OCI-LY1 (cell line): ENCODE data around the gene OAT.

Experiments
- EZH2 ChIP-seq: fragments of 200-600 bp; sonication (generic), shearing (Covaris generic); IDR thresholded peaks from 2 replicates; pipeline ENCODE4 v1.8.0; 2017; ENCODE audit warnings: borderline replicate concordance, mixed run types, mild to moderate bottlenecking, antibody characterized with exemption, low read length, moderate library complexity, mixed read lengths
- TF ChIP-seq, protein P1 (sequence below): fragments of 200-600 bp; sonication (generic), shearing (Covaris generic); IDR thresholded peaks from 2 replicates; pipeline ENCODE4 v1.5.1; 2017; ENCODE audit warnings: mild to moderate bottlenecking, antibody characterized with exemption, low read length, moderate library complexity, mixed read lengths

DNA sequence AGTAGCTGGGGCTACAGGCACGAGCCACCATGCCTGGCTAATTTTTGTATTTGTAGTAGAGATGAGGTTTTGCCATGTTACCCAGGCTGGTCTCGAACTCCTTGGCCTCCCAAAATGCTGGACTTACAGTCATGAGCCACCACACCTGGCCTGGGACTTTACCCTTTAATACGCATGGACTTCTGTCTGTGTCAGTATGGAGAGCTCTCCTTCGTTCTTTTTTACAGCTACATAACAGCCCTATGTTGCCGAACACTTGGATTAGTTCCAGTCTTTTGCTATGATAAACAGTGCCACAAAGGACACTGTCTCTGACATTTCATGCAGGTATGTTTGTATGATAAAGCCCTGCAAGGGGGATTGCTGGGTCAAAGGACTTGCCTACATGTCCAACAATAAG is 10.9 kb upstream of the OAT start:
- TF ChIP-seq, protein P1, sequence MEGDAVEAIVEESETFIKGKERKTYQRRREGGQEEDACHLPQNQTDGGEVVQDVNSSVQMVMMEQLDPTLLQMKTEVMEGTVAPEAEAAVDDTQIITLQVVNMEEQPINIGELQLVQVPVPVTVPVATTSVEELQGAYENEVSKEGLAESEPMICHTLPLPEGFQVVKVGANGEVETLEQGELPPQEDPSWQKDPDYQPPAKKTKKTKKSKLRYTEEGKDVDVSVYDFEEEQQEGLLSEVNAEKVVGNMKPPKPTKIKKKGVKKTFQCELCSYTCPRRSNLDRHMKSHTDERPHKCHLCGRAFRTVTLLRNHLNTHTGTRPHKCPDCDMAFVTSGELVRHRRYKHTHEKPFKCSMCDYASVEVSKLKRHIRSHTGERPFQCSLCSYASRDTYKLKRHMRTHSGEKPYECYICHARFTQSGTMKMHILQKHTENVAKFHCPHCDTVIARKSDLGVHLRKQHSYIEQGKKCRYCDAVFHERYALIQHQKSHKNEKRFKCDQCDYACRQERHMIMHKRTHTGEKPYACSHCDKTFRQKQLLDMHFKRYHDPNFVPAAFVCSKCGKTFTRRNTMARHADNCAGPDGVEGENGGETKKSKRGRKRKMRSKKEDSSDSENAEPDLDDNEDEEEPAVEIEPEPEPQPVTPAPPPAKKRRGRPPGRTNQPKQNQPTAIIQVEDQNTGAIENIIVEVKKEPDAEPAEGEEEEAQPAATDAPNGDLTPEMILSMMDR: no peak
- TF ChIP-seq EZH2: no peak
